HG03135 (cell line): ENCODE measurements around the gene NT5DC3.
"Not testable (repeated sequence)": the region's sequence is repeated elsewhere in the genome, so short reads cannot be mapped to it uniquely, and the experiment has no call there.

Experiments
- ATAC-seq: cut with Tn5 transposase; IDR thresholded peaks from one replicate; pipeline ENCODE4 v1.9.1; 2021; ENCODE audit warnings: mild to moderate bottlenecking, moderate library complexity; ENCODE audit not compliant: unreplicated experiment

NT5DC3 gene

GRCh38 chr12:103810111-103810510 is 30.9 kb downstream of the NT5DC3 start:
- no peak for ATAC-seq

GRCh38 chr12:103809639-103810038 is 31.4 kb downstream of the NT5DC3 start:
- ATAC-seq, result not testable (repeated sequence)

- no peak for ATAC-seq
Observed at GRCh38 chr12:103809154-103809553, 31.9 kb downstream of the NT5DC3 start.

GRCh38 chr12:103808239-103808880 is 32.7 kb downstream of the NT5DC3 start:
- no peak for ATAC-seq

GRCh38 chr12:103807561-103808238 is 33.3 kb downstream of the NT5DC3 start:
- ATAC-seq, result no peak

GRCh38 chr12:103806803-103807202 is 34.2 kb downstream of the NT5DC3 start:
- ATAC-seq, result no peak

- no peak for ATAC-seq
Observed at GRCh38 chr12:103805655-103806360, 35.2 kb downstream of the NT5DC3 start.

- ATAC-seq, result no peak
Observed at GRCh38 chr12:103803847-103804246, 37.2 kb downstream of the NT5DC3 start.

- no peak for ATAC-seq
Observed at GRCh38 chr12:103802586-103802886, 38.5 kb downstream of the NT5DC3 start.

- ATAC-seq, result no peak
Observed at GRCh38 chr12:103801709-103802585, 39.1 kb downstream of the NT5DC3 start.

- no peak for ATAC-seq
Observed at GRCh38 chr12:103799857-103800771, 40.9 kb downstream of the NT5DC3 start.

- no peak for ATAC-seq
Observed at GRCh38 chr12:103799504-103799856, 41.6 kb downstream of the NT5DC3 start.

- ATAC-seq, result no peak
Observed at GRCh38 chr12:103798586-103798985, 42.4 kb downstream of the NT5DC3 start.

GRCh38 chr12:103794309-103795213 is 46.5 kb downstream of the NT5DC3 start:
- ATAC-seq, result no peak

- no peak for ATAC-seq
Observed at GRCh38 chr12:103793512-103794045, 47.5 kb downstream of the NT5DC3 start.

GRCh38 chr12:103793046-103793445 is 48.0 kb downstream of the NT5DC3 start:
- ATAC-seq, result no peak

- no peak for ATAC-seq
Observed at GRCh38 chr12:103791350-103791920, 49.6 kb downstream of the NT5DC3 start.

- no peak for ATAC-seq
Observed at GRCh38 chr12:103786201-103786600, 54.8 kb downstream of the NT5DC3 start.
